HepG2 (cell line): ENCODE measurements around the gene NARF. TPM values are rescaled to one million over a fixed set of nuclear protein-coding genes. Genes with fewer than 3 reads are reported as not detected.
A peak's percentile ranks its signal among the peaks of the same experiment; 100 is the strongest.

Experiments
- ATAC-seq: fragments of 200-7000 bp; cut with Tn5 transposase; 3 replicates; pipeline ENCODE4 v1.9.1; 2020; ENCODE audit warnings: mild to moderate bottlenecking, moderate library complexity
- BruUV-seq: library from RNA; stranded (reverse); fragments of 400-500 nt; replicated peaks from 2 replicates; lab custom pipeline; 2021; lab: Mats Ljungman, UMichigan
- CTCF ChIA-PET: fragments of 300-600 bp; formaldehyde crosslinking; extraction: SDS; loops from one replicate; lab custom pipeline; 2021; ENCODE audit warnings: low total read pairs, inconsistent platforms, low intra/inter-chr PET ratio; lab: Yijun Ruan, JAX
- POLR2A ChIA-PET: fragments of 350-600 bp; sonication (Branson Sonifier 250); formaldehyde crosslinking; loops from one replicate; lab custom pipeline; 2020; ENCODE audit warnings: antibody characterized with exemption, inconsistent platforms; lab: Yijun Ruan, JAX
- DNase-seq: peaks from one replicate; pipeline ENCODE4 v3.0.0-alpha.2; 2015; ENCODE audit warnings: low spot score
- FAIRE-seq: peaks from 3 replicates; lab custom pipeline; 2011; peaks lifted over from hg19 to GRCh38; lab: Jason Lieb, UNC
- H2AFZ ChIP-seq: one replicate; pipeline ENCODE4 v1.6.1; 2011; ENCODE audit warnings: low read length, inconsistent platforms
- H3K27ac ChIP-seq: fragments of 300-600 bp; 3 replicates; pipeline ENCODE4 v1.8.0; 2011; ENCODE audit warnings: mixed run types, mild to moderate bottlenecking, mixed read lengths, low read length, inconsistent platforms; ENCODE audit not compliant: insufficient read depth; ENCODE audit errors: extremely low read length
- H3K27me3 ChIP-seq, 2 experiments: fragments of 200-600 bp in 1 of 2; 2 replicates in 1 of 2; 3 replicates in 1 of 2; pipeline versions ENCODE4 v1.6.0 to v1.8.0; 2011; ENCODE audit warnings: low read length in 2 of 2, mild to moderate bottlenecking in 2 of 2, moderate library complexity in 2 of 2, inconsistent platforms in 1 of 2; ENCODE audit not compliant: insufficient read depth in 2 of 2, control insufficient read depth in 1 of 2
- H3K36me3 ChIP-seq, 2 experiments: fragments of 200-600 bp in 1 of 2; replicated peaks in 1 of 2; 2 replicates in 1 of 2; 3 replicates in 1 of 2; pipeline versions ENCODE4 v1.5.1 to v1.8.0; 2011; ENCODE audit warnings: low read length in 2 of 2, inconsistent platforms in 1 of 2; ENCODE audit not compliant: insufficient read depth in 2 of 2, control insufficient read depth in 1 of 2
- H3K4me1 ChIP-seq: 2 replicates; pipeline ENCODE4 v1.5.1; 2012; ENCODE audit warnings: low read length, inconsistent platforms; ENCODE audit not compliant: insufficient read depth
- H3K4me2 ChIP-seq: 2 replicates; pipeline ENCODE4 v1.6.0; 2011; ENCODE audit warnings: low read depth, low read length, inconsistent platforms
- H3K4me3 ChIP-seq, 3 experiments: fragments of 200-600 bp in 1 of 3; sonication (generic), shearing (Covaris generic) in 1 of 3; replicated peaks in 1 of 3; 2 replicates each; pipeline ENCODE4 v1.5.1; 2011 to 2016; ENCODE audit warnings: low read length in 3 of 3, inconsistent platforms in 2 of 3, low read depth in 2 of 3, mild to moderate bottlenecking in 2 of 3, control low read depth in 1 of 3, mixed read lengths in 1 of 3; ENCODE audit not compliant: insufficient read depth in 1 of 3
- H3K79me2 ChIP-seq: one replicate; pipeline ENCODE4 v1.6.1; 2011; ENCODE audit warnings: low read length, inconsistent platforms; ENCODE audit not compliant: insufficient read depth
- H3K9ac ChIP-seq: 2 replicates; pipeline ENCODE4 v1.6.0; 2011; ENCODE audit warnings: mild to moderate bottlenecking, low read depth, low read length, inconsistent platforms; ENCODE audit not compliant: insufficient read depth
- H3K9me3 ChIP-seq: 2 replicates; pipeline ENCODE4 v1.5.1; 2012; ENCODE audit warnings: mild to moderate bottlenecking, low read length
- H4K20me1 ChIP-seq: 2 replicates; pipeline ENCODE4 v1.6.0; 2011; ENCODE audit warnings: inconsistent platforms, mild to moderate bottlenecking, low read length, moderate library complexity; ENCODE audit not compliant: insufficient read depth
- AGO2 ChIP-seq: fragments of 200-400 bp; formaldehyde crosslinking; optimal IDR thresholded peaks from 2 replicates; pipeline ENCODE3; 2017; ENCODE audit warnings: mild to moderate bottlenecking, low read depth, low read length, moderate library complexity
- HNRNPL ChIP-seq: fragments of 200-400 bp; formaldehyde crosslinking; IDR thresholded peaks from 2 replicates; pipeline ENCODE4 v1.6.1; 2017; ENCODE audit warnings: mild to moderate bottlenecking, low read depth, low read length
- KAT7 ChIP-seq: IDR thresholded peaks from 2 replicates; pipeline ENCODE4 v1.6.1; 2018; ENCODE audit warnings: borderline replicate concordance, missing compliant biosample characterization
- PCBP1 ChIP-seq: fragments of 200-400 bp; formaldehyde crosslinking; IDR thresholded peaks from 2 replicates; pipeline ENCODE4 v1.6.1; 2017; ENCODE audit warnings: mild to moderate bottlenecking, low read depth, low read length, borderline replicate concordance
- RBFOX2 ChIP-seq: fragments of 200-400 bp; formaldehyde crosslinking; IDR thresholded peaks from 2 replicates; pipeline ENCODE4 v1.6.1; 2017; ENCODE audit warnings: low read depth, mild to moderate bottlenecking, low read length
- RFX5 ChIP-seq: IDR thresholded peaks from 2 replicates; pipeline ENCODE4 v1.6.1; 2011; ENCODE audit warnings: low read depth, low read length, improper control_type of control experiment
- ZNF468 ChIP-seq: sonication (generic); formaldehyde crosslinking; IDR thresholded peaks from 2 replicates; pipeline ENCODE4 v1.8.0; 2022; ENCODE audit warnings: mild to moderate bottlenecking, moderate library complexity, missing genetic modification reagents
- ZNF569 ChIP-seq: sonication (generic); formaldehyde crosslinking; IDR thresholded peaks from 2 replicates; pipeline ENCODE4 v1.5.0; 2020; ENCODE audit warnings: mild to moderate bottlenecking, missing genetic modification reagents, moderate library complexity, borderline replicate concordance
- WGBS: methylation state at CpG from one replicate; pipeline ENCODE4 v1.1.6; 2017; ENCODE audit warnings: low lambda C conversion rate; 5-methylcytosine and 5-hydroxymethylcytosine counted together
- in situ Hi-C: cut with HindIII; loops from 2 replicates; pipeline ENCODE4 v1.10.0; 2017; ENCODE audit warnings: low pct_unique_long_range_greater_than_20kb; ENCODE audit not compliant: extremely low pct_ligation_motif_present
- intact Hi-C: fragments of 100-400 bp; cut with micrococcal nuclease; formaldehyde crosslinking; loops from one replicate; pipeline ENCODE4 v1.10.0; 2022; ENCODE audit not compliant: unreplicated experiment
- polyA plus RNA-seq, 8 experiments: library from polyadenylated mRNA; depleted of rRNA in 3 of 8; stranded (reverse) in 7 of 8; unstranded in 1 of 8; fragments of >200 nt; fragmentation: Illumina TruSeq in 4 of 8; extraction: Trizol in 4 of 8; gene quantifications; 2 replicates each; pipeline versions ENCODE4 v1.2.1 to v1.2.3, GENCODE V29; 2011 to 2016; ENCODE audit warnings: low read depth in 4 of 8, missing spikeins in 1 of 8, mixed read lengths in 1 of 8; ENCODE audit not compliant: insufficient read depth in 1 of 8
- total RNA-seq, 5 experiments: library from RNA; depleted of rRNA; stranded (reverse); fragments of >200 nt; fragmentation: Illumina TruSeq; extraction: Trizol; gene quantifications; 2 replicates each; pipeline ENCODE4 v1.2.3, GENCODE V29; 2016; ENCODE audit warnings: low read depth in 1 of 5
- TF ChIP-seq, protein P1 (sequence below): sonication (generic); formaldehyde crosslinking; IDR thresholded peaks from 2 replicates; pipeline ENCODE4 v1.5.0; 2020; ENCODE audit warnings: missing genetic modification reagents, mild to moderate bottlenecking, borderline replicate concordance
- TF ChIP-seq, protein P2 (sequence below): sonication (generic); formaldehyde crosslinking; IDR thresholded peaks from 2 replicates; pipeline ENCODE4 v1.4.0; 2020; ENCODE audit warnings: missing genetic modification reagents
- TF ChIP-seq, protein P3 (sequence below): sonication (generic); formaldehyde crosslinking; IDR thresholded peaks from 2 replicates; pipeline ENCODE4 v1.5.0; 2020; ENCODE audit warnings: missing genetic modification reagents

NARF gene
- total and polyA plus RNA-seq, 2 of the 13 experiments (the other 11 are each of a cell fraction or from before 2014, with no cell fraction given), result 61.1 to 144 TPM

GRCh38 chr17:82446124-82446523 lies 12.4 kb upstream of the NARF start:
- Histone ChIP-seq H2AFZ (no peak overlapping the region), H3K4me2 (no peak overlapping the region), H3K9ac (no peak overlapping the region), H3K36me3 (peaks cover 6 to 9% of the 10 kb centered on the region in 2 experiments; a peak in 4 of 5 replicates), H3K4me3 (no peak overlapping the region), H4K20me1 (no peaks in the 10 kb centered on the region), H3K79me2 (peaks cover 13% of the 10 kb centered on the region), H3K9me3 (no peaks in the 10 kb centered on the region), H3K27ac (no peak overlapping the region), H3K4me1 (peaks cover 15% of the 10 kb centered on the region), H3K27me3 (no peaks in the 10 kb centered on the region)
- ChIA-PET POLR2A (no interaction called here), CTCF (no interaction called here)
- DNase-seq (no peak), FAIRE-seq (no peak), ATAC-seq (no peak)
- TF ChIP-seq ZNF468 (CRISPR knock-in tag), result no peak
- TF ChIP-seq, protein P1, sequence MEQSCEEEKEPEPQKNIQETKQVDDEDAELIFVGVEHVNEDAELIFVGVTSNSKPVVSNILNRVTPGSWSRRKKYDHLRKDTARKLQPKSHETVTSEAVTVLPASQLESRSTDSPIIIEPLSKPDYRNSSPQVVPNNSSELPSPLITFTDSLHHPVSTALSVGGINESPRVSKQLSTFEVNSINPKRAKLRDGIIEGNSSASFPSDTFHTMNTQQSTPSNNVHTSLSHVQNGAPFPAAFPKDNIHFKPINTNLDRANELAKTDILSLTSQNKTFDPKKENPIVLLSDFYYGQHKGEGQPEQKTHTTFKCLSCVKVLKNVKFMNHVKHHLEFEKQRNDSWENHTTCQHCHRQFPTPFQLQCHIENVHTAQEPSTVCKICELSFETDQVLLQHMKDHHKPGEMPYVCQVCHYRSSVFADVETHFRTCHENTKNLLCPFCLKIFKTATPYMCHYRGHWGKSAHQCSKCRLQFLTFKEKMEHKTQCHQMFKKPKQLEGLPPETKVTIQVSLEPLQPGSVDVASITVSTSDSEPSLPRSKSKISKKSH (CRISPR knock-in tag), result 0 out of 2 replicates have a peak, but pooled peaks have one; percentile 18
- 95% methylated on average over 15 of the region's 15 CpGs for WGBS
- in situ Hi-C loops (no loop called here), intact Hi-C loops (no loop called here)
- no TSS peak for BruUV-seq

DNA sequence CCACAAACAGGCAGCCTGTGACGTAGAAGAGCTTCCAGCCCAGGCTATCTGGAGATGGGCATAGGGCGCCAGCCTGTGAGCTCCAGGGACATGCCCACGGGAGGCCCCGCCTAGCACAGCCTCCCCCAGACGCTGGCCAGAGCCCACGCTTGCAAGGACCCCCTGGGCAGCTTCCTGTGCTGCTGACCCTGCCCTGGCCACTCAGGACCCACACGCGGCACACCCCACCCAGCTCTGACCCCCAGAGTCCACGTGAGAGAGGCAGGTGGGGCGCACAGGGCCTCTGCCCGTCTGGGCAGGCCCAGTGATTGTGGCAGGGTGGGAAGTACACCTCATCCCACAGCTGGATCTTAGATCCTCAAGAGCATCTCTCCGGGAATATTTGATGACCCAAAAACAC lies 11.9 kb upstream of the NARF start:
- no peak overlapping the region for H2AFZ ChIP-seq
- H3K4me2 ChIP-seq, result no peak overlapping the region
- ChIA-PET CTCF (no interaction called here), POLR2A (no interaction called here)
- peaks cover 20% of the 10 kb centered on the region for H3K4me1 ChIP-seq
- no peak for DNase-seq
- no peaks in the 10 kb centered on the region for H3K27me3 ChIP-seq
- H3K4me3 ChIP-seq, result no peak overlapping the region
- H3K27ac ChIP-seq, result no peak overlapping the region
- H3K36me3 ChIP-seq, result peaks cover 6 to 9% of the 10 kb centered on the region in 2 experiments; a peak in 4 of 5 replicates
- no peaks in the 10 kb centered on the region for H4K20me1 ChIP-seq
- ATAC-seq, result no peak
- FAIRE-seq, result no peak
- H3K9ac ChIP-seq, result no peak overlapping the region
- BruUV-seq, result no TSS peak
- in situ Hi-C loops (no loop called here), intact Hi-C loops (no loop called here)
- H3K9me3 ChIP-seq, result no peaks in the 10 kb centered on the region
- H3K79me2 ChIP-seq, result peaks cover 13% of the 10 kb centered on the region
- 99% methylated on average over 12 of the region's 12 CpGs for WGBS
- TF ChIP-seq, protein P2, sequence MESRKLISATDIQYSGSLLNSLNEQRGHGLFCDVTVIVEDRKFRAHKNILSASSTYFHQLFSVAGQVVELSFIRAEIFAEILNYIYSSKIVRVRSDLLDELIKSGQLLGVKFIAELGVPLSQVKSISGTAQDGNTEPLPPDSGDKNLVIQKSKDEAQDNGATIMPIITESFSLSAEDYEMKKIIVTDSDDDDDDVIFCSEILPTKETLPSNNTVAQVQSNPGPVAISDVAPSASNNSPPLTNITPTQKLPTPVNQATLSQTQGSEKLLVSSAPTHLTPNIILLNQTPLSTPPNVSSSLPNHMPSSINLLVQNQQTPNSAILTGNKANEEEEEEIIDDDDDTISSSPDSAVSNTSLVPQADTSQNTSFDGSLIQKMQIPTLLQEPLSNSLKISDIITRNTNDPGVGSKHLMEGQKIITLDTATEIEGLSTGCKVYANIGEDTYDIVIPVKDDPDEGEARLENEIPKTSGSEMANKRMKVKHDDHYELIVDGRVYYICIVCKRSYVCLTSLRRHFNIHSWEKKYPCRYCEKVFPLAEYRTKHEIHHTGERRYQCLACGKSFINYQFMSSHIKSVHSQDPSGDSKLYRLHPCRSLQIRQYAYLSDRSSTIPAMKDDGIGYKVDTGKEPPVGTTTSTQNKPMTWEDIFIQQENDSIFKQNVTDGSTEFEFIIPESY, result 0 out of 2 replicates have a peak, but pooled peaks have one; percentile 6
- TF ChIP-seq PCBP1 (no peak), HNRNPL (0 out of 2 replicates have a peak, but pooled peaks have one; percentile 39), ZNF569 (CRISPR knock-in tag) (no peak), KAT7 (CRISPR knock-in tag) (no peak), RFX5 (no peak), RBFOX2 (peak; percentile 62), AGO2 (peak; percentile 16)
- TF ChIP-seq, protein P1 (CRISPR knock-in tag), result 0 out of 2 replicates have a peak, but pooled peaks have one; percentile 5
- TF ChIP-seq, protein P3, sequence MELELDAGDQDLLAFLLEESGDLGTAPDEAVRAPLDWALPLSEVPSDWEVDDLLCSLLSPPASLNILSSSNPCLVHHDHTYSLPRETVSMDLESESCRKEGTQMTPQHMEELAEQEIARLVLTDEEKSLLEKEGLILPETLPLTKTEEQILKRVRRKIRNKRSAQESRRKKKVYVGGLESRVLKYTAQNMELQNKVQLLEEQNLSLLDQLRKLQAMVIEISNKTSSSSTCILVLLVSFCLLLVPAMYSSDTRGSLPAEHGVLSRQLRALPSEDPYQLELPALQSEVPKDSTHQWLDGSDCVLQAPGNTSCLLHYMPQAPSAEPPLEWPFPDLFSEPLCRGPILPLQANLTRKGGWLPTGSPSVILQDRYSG (CRISPR knock-in tag), result no peak
